Measurements from ENCODE around the gene MUC4. TPM values are rescaled to one million over a fixed set of nuclear protein-coding genes. Genes with fewer than 3 reads are reported as not detected.

The MUC4 gene
- total and polyA plus RNA-seq, 4 donors, result not detected

- no peak for DNase-seq (ENCODE audit: low spot score)
- Histone ChIP-seq H3K9ac (ENCODE audit: low read depth in 1 of 2, low read length in 2 of 2) (no peak overlapping the region), H3K27me3 (ENCODE audit: control insufficient read depth in 4 of 4, insufficient read depth in 4 of 4, low read length in 3 of 4) (peaks cover 0 to 4% (median 2%) of the 10 kb centered on the region in 4 donors), H3K9me3 (ENCODE audit: control insufficient read depth in 4 of 4, low read length in 3 of 4) (no peaks in the 10 kb centered on the region), H3K36me3 (ENCODE audit: control insufficient read depth in 4 of 4, insufficient read depth in 3 of 4, low read depth in 1 of 4, low read length in 3 of 4) (no peaks in the 10 kb centered on the region), H3K4me1 (ENCODE audit: control insufficient read depth in 4 of 4, insufficient read depth in 4 of 4, low read length in 3 of 4) (no peaks in the 10 kb centered on the region), H3K27ac (ENCODE audit: low read depth in 1 of 2, low read length in 2 of 2) (no peak overlapping the region), H3K4me3 (ENCODE audit: low read depth in 1 of 3, low read length in 3 of 3) (no peak overlapping the region)
- TF ChIP-seq REST (IDR thresholded peaks at IDR 0.05), result no peak
- TF ChIP-seq EGR1 (IDR thresholded peaks at IDR 0.05; ENCODE audit: low read depth in 2 of 2), result no peak
- no peak for TF ChIP-seq SP1 (IDR thresholded peaks at IDR 0.05)
- no peak for TF ChIP-seq NR2F2 (IDR thresholded peaks at IDR 0.05)
- 64% methylated on average over 19 of the region's 19 CpGs for WGBS
Observed at GRCh38 chr3:195810455-195810845, 1.3 kb downstream of the MUC4 start.

GRCh38 chr3:195809796-195810454 lies 1.8 kb downstream of the MUC4 start:
- no peak overlapping the region for H3K9ac ChIP-seq (ENCODE audit: low read depth in 1 of 2, low read length in 2 of 2)
- TF ChIP-seq ATF3 (IDR thresholded peaks at IDR 0.05), result no peak
- no peak for TF ChIP-seq FOXA2 (IDR thresholded peaks at IDR 0.05)
- TF ChIP-seq RAD21 (IDR thresholded peaks at IDR 0.05), result no peak
- no peak for TF ChIP-seq GABPA (IDR thresholded peaks at IDR 0.05 in 1 of 2, conservative IDR thresholded peaks at IDR 0.05 in 1 of 2)
- H3K9me3 ChIP-seq (ENCODE audit: control insufficient read depth in 4 of 4, low read length in 3 of 4), result no peaks in the 10 kb centered on the region
- no peak overlapping the region for H3K27ac ChIP-seq (ENCODE audit: low read depth in 1 of 2, low read length in 2 of 2)
- 73% methylated on average over 22 of the region's 22 CpGs for WGBS
- H3K36me3 ChIP-seq (ENCODE audit: control insufficient read depth in 4 of 4, insufficient read depth in 3 of 4, low read depth in 1 of 4, low read length in 3 of 4), result no peaks in the 10 kb centered on the region
- peaks cover 0 to 4% (median 2%) of the 10 kb centered on the region in 4 donors for H3K27me3 ChIP-seq (ENCODE audit: control insufficient read depth in 4 of 4, insufficient read depth in 4 of 4, low read length in 3 of 4)
- no peaks in the 10 kb centered on the region for H3K4me1 ChIP-seq (ENCODE audit: control insufficient read depth in 4 of 4, insufficient read depth in 4 of 4, low read length in 3 of 4)
- no peak for DNase-seq (ENCODE audit: low spot score)
- H3K4me3 ChIP-seq (ENCODE audit: low read depth in 1 of 3, low read length in 3 of 3), result no peak overlapping the region

GRCh38 chr3:195809291-195809785 lies 2.4 kb downstream of the MUC4 start:
- H3K9ac ChIP-seq (ENCODE audit: low read depth in 1 of 2, low read length in 2 of 2), result no peak overlapping the region
- no peak overlapping the region for H3K4me3 ChIP-seq (ENCODE audit: low read depth in 1 of 3, low read length in 3 of 3)
- no peak overlapping the region for H3K27ac ChIP-seq (ENCODE audit: low read depth in 1 of 2, low read length in 2 of 2)
- no peak for DNase-seq (ENCODE audit: low spot score)
- no peaks in the 10 kb centered on the region for H3K9me3 ChIP-seq (ENCODE audit: control insufficient read depth in 4 of 4, low read length in 3 of 4)
- no peaks in the 10 kb centered on the region for H3K36me3 ChIP-seq (ENCODE audit: control insufficient read depth in 4 of 4, insufficient read depth in 3 of 4, low read depth in 1 of 4, low read length in 3 of 4)
- TF ChIP-seq FOXA1 (IDR thresholded peaks at IDR 0.05), result no peak
- no peak for TF ChIP-seq SP1 (IDR thresholded peaks at IDR 0.05)
- no peak for TF ChIP-seq REST (IDR thresholded peaks at IDR 0.05)
- no peak for TF ChIP-seq FOXA2 (IDR thresholded peaks at IDR 0.05)
- TF ChIP-seq CTCF (IDR thresholded peaks at IDR 0.05; ENCODE audit: low read depth, low read length, missing input control), result no peak
- no peak for TF ChIP-seq TAF1 (conservative IDR thresholded peaks at IDR 0.05)
- TF ChIP-seq RAD21 (IDR thresholded peaks at IDR 0.05), result no peak
- TF ChIP-seq ZBTB33 (IDR thresholded peaks at IDR 0.05), result no peak
- no peak for TF ChIP-seq HNF4A (conservative IDR thresholded peaks at IDR 0.05)
- no peak for TF ChIP-seq EGR1 (IDR thresholded peaks at IDR 0.05; ENCODE audit: low read depth in 2 of 2)
- H3K4me1 ChIP-seq (ENCODE audit: control insufficient read depth in 4 of 4, insufficient read depth in 4 of 4, low read length in 3 of 4), result no peaks in the 10 kb centered on the region
- WGBS, result 74% methylated on average over 17 of the region's 17 CpGs
- H3K27me3 ChIP-seq (ENCODE audit: control insufficient read depth in 4 of 4, insufficient read depth in 4 of 4, low read length in 3 of 4), result peaks cover 0 to 4% (median 2%) of the 10 kb centered on the region in 4 donors

All from liver (tissue), 9 donors.